Subcutaneous abdominal adipose tissue (tissue), 5 donors: ENCODE data around the gene TBC1D2.

Source experiments
- H3K27ac ChIP-seq: one replicate; pipeline ENCODE4 v1.7.0; 2013; ENCODE audit warnings: low read depth, mild to moderate bottlenecking, inconsistent platforms, low read length, moderate library complexity
- H3K27me3 ChIP-seq, 5 donors: one replicate each; pipeline ENCODE4 v1.7.0; 2013; ENCODE audit warnings: low read length in 5 of 5, inconsistent platforms in 1 of 5; ENCODE audit not compliant: control insufficient read depth in 5 of 5, insufficient read depth in 4 of 5
- H3K36me3 ChIP-seq, 5 donors: one replicate each; pipeline ENCODE4 v1.7.0; 2013; ENCODE audit warnings: low read length in 5 of 5; ENCODE audit not compliant: control insufficient read depth in 5 of 5, insufficient read depth in 5 of 5
- H3K4me1 ChIP-seq, 5 donors: one replicate each; pipeline ENCODE4 v1.7.0; 2013; ENCODE audit warnings: low read length in 5 of 5, mild to moderate bottlenecking in 3 of 5, moderate library complexity in 1 of 5; ENCODE audit not compliant: control insufficient read depth in 5 of 5, insufficient read depth in 5 of 5
- H3K4me3 ChIP-seq, 5 donors: one replicate each; pipeline ENCODE4 v1.7.0; 2013; ENCODE audit warnings: low read length in 5 of 5, low read depth in 1 of 5
- H3K9ac ChIP-seq, 5 donors: one replicate each; pipeline ENCODE4 v1.7.0; 2013; ENCODE audit warnings: low read length in 5 of 5, mild to moderate bottlenecking in 4 of 5, moderate library complexity in 3 of 5
- H3K9me3 ChIP-seq, 5 donors: one replicate each; pipeline ENCODE4 v1.7.0; 2013; ENCODE audit warnings: low read length in 5 of 5; ENCODE audit not compliant: control insufficient read depth in 5 of 5
- donor health status: healthy.
- donor health status: healthy.
- donor health status: healthy.
- donor health status: healthy.
- donor health status: healthy.

The TBC1D2 gene

DNA sequence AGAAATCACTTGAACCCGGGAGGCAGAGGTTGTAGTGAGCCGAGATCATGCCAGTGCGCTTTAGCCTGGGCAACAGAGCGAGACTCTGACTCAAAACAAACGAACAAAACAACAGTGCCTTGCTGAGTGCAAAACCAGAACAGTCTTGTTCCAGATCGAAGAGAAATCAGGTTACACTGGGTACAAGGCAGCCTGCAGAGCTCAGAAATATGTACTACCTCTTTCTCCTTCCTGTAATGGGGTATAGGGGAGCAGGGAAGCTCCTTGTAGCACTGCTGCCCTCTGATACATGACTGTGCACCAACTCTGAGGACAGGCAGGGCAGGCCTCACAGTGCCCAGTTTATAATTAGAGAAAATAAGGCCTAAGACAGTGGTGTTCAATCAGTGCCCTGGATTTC, 24.7 kb downstream of the TBC1D2 start:
- Histone ChIP-seq H3K4me3 (no peak overlapping the region), H3K36me3 (peaks cover 0 to 72% (median 22%) of the 10 kb centered on the region in 5 donors), H3K27me3 (no peaks in the 10 kb centered on the region), H3K4me1 (peaks cover 0 to 9% (median 0%) of the 10 kb centered on the region in 5 donors), H3K9me3 (no peaks in the 10 kb centered on the region), H3K27ac (no peak overlapping the region), H3K9ac (no peak overlapping the region)

DNA sequence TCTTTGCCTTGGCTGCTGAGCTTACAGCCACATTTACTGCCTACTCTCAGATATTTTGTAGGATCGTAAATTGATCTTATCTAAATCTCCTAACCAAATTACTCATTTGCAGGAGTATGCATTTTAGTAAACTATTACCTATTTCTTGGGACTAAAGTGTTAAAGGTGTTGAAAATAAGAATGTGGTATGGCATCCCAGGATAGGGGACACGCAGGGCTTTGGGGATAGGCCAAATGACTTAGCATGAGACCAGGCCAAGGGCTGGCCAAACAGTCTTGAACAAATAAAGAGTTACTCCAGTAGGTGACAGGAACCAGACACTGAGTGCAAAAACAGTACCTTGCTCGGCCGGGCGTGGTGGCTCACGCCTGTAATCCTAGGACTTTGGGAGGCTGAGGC, 25.1 kb downstream of the TBC1D2 start:
- H3K27me3 ChIP-seq = no peaks in the 10 kb centered on the region
- no peak overlapping the region for H3K27ac ChIP-seq
- H3K4me3 ChIP-seq = no peak overlapping the region
- peaks cover 0 to 9% (median 0%) of the 10 kb centered on the region in 5 donors for H3K4me1 ChIP-seq
- no peaks in the 10 kb centered on the region for H3K9me3 ChIP-seq
- H3K9ac ChIP-seq = no peak overlapping the region
- H3K36me3 ChIP-seq = peaks cover 0 to 75% (median 22%) of the 10 kb centered on the region in 5 donors

DNA sequence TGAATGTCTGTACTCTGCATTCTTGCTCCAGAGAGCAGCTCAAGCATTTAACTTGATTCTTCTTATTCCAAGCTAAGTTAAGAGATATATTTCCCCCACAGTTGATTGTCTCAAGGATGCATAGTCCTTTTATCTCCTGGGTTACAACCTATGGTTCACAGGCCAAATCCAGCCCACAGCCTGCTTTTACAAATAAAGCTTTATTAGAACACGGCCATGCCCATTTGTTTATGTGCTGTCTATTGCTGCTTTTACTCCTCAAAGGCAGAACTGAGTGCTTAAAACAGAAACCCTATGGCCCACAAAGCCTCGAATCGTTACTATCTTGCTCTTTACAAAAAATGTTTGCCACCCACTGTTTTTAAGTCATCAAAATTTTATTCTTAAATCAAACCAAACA, 25.8 kb downstream of the TBC1D2 start:
- H3K36me3 ChIP-seq = peaks cover 0 to 74% (median 22%) of the 10 kb centered on the region in 5 donors
- H3K27ac ChIP-seq = no peak overlapping the region
- H3K4me3 ChIP-seq = no peak overlapping the region
- H3K27me3 ChIP-seq = no peaks in the 10 kb centered on the region
- H3K9ac ChIP-seq = no peak overlapping the region
- H3K4me1 ChIP-seq = peaks cover 0 to 9% (median 0%) of the 10 kb centered on the region in 5 donors
- no peaks in the 10 kb centered on the region for H3K9me3 ChIP-seq

- Histone ChIP-seq H3K27ac (no peak overlapping the region), H3K27me3 (no peaks in the 10 kb centered on the region), H3K36me3 (peaks cover 0 to 71% (median 22%) of the 10 kb centered on the region in 5 donors), H3K9me3 (no peaks in the 10 kb centered on the region), H3K9ac (no peak overlapping the region), H3K4me1 (peaks cover 0 to 9% (median 0%) of the 10 kb centered on the region in 5 donors), H3K4me3 (no peak overlapping the region)
Measured at GRCh38 chr9:98229090-98229395, 26.4 kb downstream of the TBC1D2 start.

- Histone ChIP-seq H3K36me3 (peaks cover 0 to 71% (median 22%) of the 10 kb centered on the region in 5 donors), H3K9ac (peak overlapping the region in 1 of 5 donors; percentile 52), H3K4me3 (no peak overlapping the region), H3K4me1 (peaks cover 0 to 9% (median 1%) of the 10 kb centered on the region in 5 donors), H3K27me3 (no peaks in the 10 kb centered on the region), H3K27ac (no peak overlapping the region), H3K9me3 (no peaks in the 10 kb centered on the region)
Measured at GRCh38 chr9:98228392-98229089, 26.9 kb downstream of the TBC1D2 start.

DNA sequence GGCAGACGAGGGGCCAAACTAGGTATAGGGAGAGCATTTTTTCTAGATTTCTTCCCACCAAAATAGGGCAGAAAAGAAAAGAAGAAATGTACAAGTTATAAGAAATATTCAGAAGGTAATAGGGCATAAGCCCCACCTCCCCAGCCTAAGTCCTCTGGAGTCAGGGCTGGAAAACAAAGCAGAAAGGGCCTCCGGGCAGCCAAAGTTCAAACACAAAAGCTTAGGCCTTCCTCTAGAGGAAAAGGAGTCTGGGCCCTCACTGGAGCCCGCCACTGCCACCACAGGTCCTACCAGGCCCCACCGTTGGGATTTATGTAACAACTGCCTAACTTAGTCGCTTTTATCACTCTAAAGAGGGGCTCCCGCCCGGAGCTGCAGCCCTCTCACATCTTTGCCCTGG, 27.6 kb downstream of the TBC1D2 start:
- peaks cover 0 to 68% (median 19%) of the 10 kb centered on the region in 5 donors for H3K36me3 ChIP-seq
- H3K27ac ChIP-seq = no peak overlapping the region
- H3K4me3 ChIP-seq = no peak overlapping the region
- H3K27me3 ChIP-seq = no peaks in the 10 kb centered on the region
- H3K4me1 ChIP-seq = peaks cover 0 to 12% (median 8%) of the 10 kb centered on the region in 5 donors
- H3K9me3 ChIP-seq = no peaks in the 10 kb centered on the region
- H3K9ac ChIP-seq = no peak overlapping the region

DNA sequence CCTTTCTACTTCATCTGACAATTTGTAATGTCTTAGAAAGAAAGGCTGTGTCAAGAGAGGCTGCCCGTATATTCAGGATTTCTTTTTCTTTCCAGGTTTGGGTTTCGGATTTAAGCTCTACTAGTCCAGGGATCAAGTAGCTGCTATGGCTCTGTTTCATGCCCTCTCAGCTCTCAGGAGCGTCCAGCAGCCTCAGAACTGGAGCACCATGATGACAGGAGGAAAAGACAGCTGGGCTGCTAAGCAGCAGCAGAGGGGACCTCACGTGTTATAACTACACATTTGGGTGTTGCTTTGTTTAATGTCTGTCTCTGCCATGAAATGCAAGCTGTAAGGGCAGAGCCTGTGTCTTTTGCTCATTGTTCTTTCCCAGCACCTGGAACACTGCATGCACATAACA, 28.5 kb downstream of the TBC1D2 start:
- H3K4me1 ChIP-seq = peaks cover 0 to 12% (median 8%) of the 10 kb centered on the region in 5 donors
- H3K27ac ChIP-seq = no peak overlapping the region
- peaks cover 0 to 63% (median 19%) of the 10 kb centered on the region in 5 donors for H3K36me3 ChIP-seq
- no peaks in the 10 kb centered on the region for H3K27me3 ChIP-seq
- no peak overlapping the region for H3K9ac ChIP-seq
- no peaks in the 10 kb centered on the region for H3K9me3 ChIP-seq
- H3K4me3 ChIP-seq = no peak overlapping the region

GRCh38 chr9:98226516-98226915, 28.9 kb downstream of the TBC1D2 start:
- Histone ChIP-seq H3K4me3 (no peak overlapping the region), H3K9ac (no peak overlapping the region), H3K4me1 (peaks cover 0 to 12% (median 8%) of the 10 kb centered on the region in 5 donors), H3K9me3 (no peaks in the 10 kb centered on the region), H3K36me3 (peaks cover 0 to 63% (median 17%) of the 10 kb centered on the region in 5 donors), H3K27me3 (no peaks in the 10 kb centered on the region), H3K27ac (no peak overlapping the region)

GRCh38 chr9:98225015-98225442, 30.4 kb downstream of the TBC1D2 start:
- Histone ChIP-seq H3K9ac (no peak overlapping the region), H3K9me3 (no peaks in the 10 kb centered on the region), H3K27me3 (no peaks in the 10 kb centered on the region), H3K4me3 (no peak overlapping the region), H3K27ac (no peak overlapping the region), H3K4me1 (peaks cover 0 to 12% (median 8%) of the 10 kb centered on the region in 5 donors), H3K36me3 (peaks cover 0 to 65% (median 30%) of the 10 kb centered on the region in 5 donors)

DNA sequence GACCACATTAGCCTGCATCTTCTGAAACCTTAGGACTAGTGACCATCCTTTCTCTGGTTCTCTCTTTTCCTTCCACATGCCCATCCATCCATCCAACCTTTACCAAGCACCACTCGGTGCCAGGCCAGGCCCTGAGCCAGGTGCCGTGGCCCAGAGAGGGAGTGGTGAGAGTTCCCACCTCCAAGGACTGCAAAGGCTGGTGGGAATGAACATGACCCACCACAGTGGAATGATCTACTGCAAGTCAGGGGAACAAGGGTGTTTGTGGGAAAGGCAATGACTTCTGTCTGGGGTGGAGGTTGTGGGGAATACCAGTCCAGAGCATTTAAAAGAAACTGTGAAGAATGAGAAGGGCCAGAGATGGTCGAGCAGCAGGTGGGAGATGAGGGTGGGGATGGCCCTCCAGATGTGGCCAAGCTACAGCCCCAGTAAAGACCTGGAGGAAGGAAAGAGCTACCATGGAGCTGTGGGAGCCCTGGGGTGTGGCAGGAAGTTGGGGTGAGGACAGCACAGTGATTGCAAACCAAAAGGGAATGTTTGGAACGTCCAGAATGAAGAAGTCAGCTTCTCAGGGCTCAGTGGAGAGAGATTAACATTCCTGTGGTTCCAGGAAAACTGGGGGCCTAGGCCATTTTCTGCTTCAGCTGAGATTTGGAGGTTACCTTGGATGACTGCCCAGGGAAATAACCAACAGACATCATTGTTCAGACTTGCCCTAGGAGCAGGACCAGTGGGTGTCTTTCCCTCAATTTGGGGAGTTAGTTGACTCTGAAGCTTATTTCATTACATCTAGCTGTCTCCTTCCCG, 32.4 kb downstream of the TBC1D2 start:
- Histone ChIP-seq H3K9me3 (no peaks in the 10 kb centered on the region), H3K36me3 (peaks cover 0 to 56% (median 32%) of the 10 kb centered on the region in 5 donors), H3K4me1 (peaks cover 0 to 8% (median 3%) of the 10 kb centered on the region in 5 donors), H3K9ac (no peak overlapping the region), H3K27me3 (no peaks in the 10 kb centered on the region), H3K4me3 (no peak overlapping the region), H3K27ac (no peak overlapping the region)
